ENCODE results near the gene CUEDC1. TPM values are rescaled to one million over a fixed set of nuclear protein-coding genes. Genes with fewer than 3 reads are reported as not detected.

CUEDC1 gene
- total and polyA plus RNA-seq, 2 of the 4 experiments (the other 2 are of a cell fraction) = 4.1 to 21.2 TPM

DNA sequence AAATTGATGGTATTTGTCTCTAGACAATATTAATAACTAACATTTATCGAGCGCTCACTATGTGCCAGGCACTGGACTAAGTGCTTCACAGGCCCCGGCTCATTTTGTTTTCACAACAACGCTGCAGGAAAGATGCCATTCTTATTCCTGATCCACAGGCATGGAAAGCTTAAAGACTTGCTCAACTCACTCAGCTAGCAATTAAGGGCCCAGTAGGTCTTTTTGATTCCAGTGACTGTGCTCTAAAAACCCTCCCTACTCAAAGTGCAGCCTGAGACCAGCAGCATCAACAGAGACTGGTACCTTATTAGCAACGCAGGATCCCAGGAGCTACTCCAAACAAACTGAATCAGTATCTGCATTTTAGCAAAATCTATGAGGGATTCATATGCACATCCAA lies 35.3 kb downstream of the CUEDC1 start:
- H2AFZ ChIP-seq (replicated peaks; ENCODE audit: low read length, poor library complexity) = no peak overlapping the region
- no peak overlapping the region; the same call in none of the 2 replicates for H2BK20ac ChIP-seq (ENCODE audit: low read depth, low read length)
- H4K91ac ChIP-seq (ENCODE audit: insufficient read depth, low read depth, low read length) = no peak overlapping the region
- WGBS, 2 experiments (ENCODE audit: extremely low coverage in 2 of 2, insufficient read length in 1 of 2) = 43% methylated on average over 1 of the region's 5 CpGs; no CpG with 5 or more reads in 1 of the 2 experiments
- H3K14ac ChIP-seq (replicated peaks; ENCODE audit: low read depth, low read length) = no peak overlapping the region
- no peak overlapping the region for H3K18ac ChIP-seq (ENCODE audit: low read depth, low read length)
- H2AK9ac ChIP-seq (replicated peaks; ENCODE audit: low read depth, low read length, poor library complexity) = no peak overlapping the region
- H3K23ac ChIP-seq (ENCODE audit: low read depth, low read length) = no peak overlapping the region
- no peak overlapping the region for H4K5ac ChIP-seq (ENCODE audit: low read depth, low read length)
- CTCF ChIA-PET = no interaction called here
- in situ Hi-C loops (cut with MboI; ENCODE audit: low sequenced_read_pairs) (no loop called here), intact Hi-C loops (cut with micrococcal nuclease) (no loop called here), dilution Hi-C loops (cut with HindIII; ENCODE audit: low sequenced_read_pairs, unreplicated experiment) (no loop called here)
- no peak overlapping the region for H4K8ac ChIP-seq (ENCODE audit: low read depth in 2 of 2, low read length in 2 of 2)
- H2BK5ac ChIP-seq (ENCODE audit: low read depth, low read length, poor library complexity, severe bottlenecking) = no peak overlapping the region
- H3K56ac ChIP-seq (ENCODE audit: extremely low read depth, insufficient read depth, low read length) = no peak overlapping the region
- H3K79me1 ChIP-seq (ENCODE audit: low read depth in 1 of 2, low read length in 2 of 2) = peaks cover 57 to 87% of the 10 kb centered on the region in 2 experiments
- no peak for DNase-seq
- H4K20me1 ChIP-seq (ENCODE audit: insufficient read depth, low read length) = peaks cover 1% of the 10 kb centered on the region; the same call in 1 of the 2 replicates
- H2BK15ac ChIP-seq (ENCODE audit: low read depth, low read length) = no peak overlapping the region
- peaks cover 19% of the 10 kb centered on the region for H3K9me1 ChIP-seq (ENCODE audit: insufficient read depth, low read length)
- peaks cover 5% of the 10 kb centered on the region; the same call in 1 of the 2 replicates for H3K36me3 ChIP-seq (ENCODE audit: control insufficient read depth, insufficient read depth, low read length)
- no peak overlapping the region for H3K4ac ChIP-seq (ENCODE audit: low read depth, low read length)
- no peak overlapping the region for H2AK5ac ChIP-seq (ENCODE audit: low read depth, low read length)
- no peak overlapping the region for H3K4me3 ChIP-seq (ENCODE audit: insufficient read depth, low read depth, low read length)
- H3K4me2 ChIP-seq (ENCODE audit: low read depth, low read length) = no peak overlapping the region
- no peak overlapping the region for H3K27ac ChIP-seq (ENCODE audit: insufficient read depth, low read length)
- H2BK120ac ChIP-seq (ENCODE audit: low read depth, low read length) = no peak overlapping the region
- H3K9ac ChIP-seq (ENCODE audit: low read depth, low read length) = no peak overlapping the region
- TF ChIP-seq POLR2A (IDR thresholded peaks at IDR 0.05; ENCODE audit: low read depth, low read length) (no peak), CHD1 (IDR thresholded peaks at IDR 0.05; ENCODE audit: low read depth, low read length) (no peak), MAFK (IDR thresholded peaks at IDR 0.05; ENCODE audit: low read depth, low read length) (no peak)
- TF ChIP-seq, protein P1, sequence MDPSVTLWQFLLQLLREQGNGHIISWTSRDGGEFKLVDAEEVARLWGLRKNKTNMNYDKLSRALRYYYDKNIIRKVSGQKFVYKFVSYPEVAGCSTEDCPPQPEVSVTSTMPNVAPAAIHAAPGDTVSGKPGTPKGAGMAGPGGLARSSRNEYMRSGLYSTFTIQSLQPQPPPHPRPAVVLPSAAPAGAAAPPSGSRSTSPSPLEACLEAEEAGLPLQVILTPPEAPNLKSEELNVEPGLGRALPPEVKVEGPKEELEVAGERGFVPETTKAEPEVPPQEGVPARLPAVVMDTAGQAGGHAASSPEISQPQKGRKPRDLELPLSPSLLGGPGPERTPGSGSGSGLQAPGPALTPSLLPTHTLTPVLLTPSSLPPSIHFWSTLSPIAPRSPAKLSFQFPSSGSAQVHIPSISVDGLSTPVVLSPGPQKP (IDR thresholded peaks at IDR 0.05; ENCODE audit: borderline replicate concordance, low read depth, low read length) = no peak
- no peaks in the 10 kb centered on the region for H3K27me3 ChIP-seq (ENCODE audit: control insufficient read depth, insufficient read depth, low read length)
- peaks cover 26% of the 10 kb centered on the region for H3K4me1 ChIP-seq (ENCODE audit: control insufficient read depth, insufficient read depth, low read length)
- ATAC-seq (ENCODE audit: low read depth) = no peak
- H3K9me3 ChIP-seq (ENCODE audit: control insufficient read depth, insufficient read depth, low read length) = no peaks in the 10 kb centered on the region
- BruUV-seq (replicated peaks) = no TSS peak
- POLR2A ChIA-PET (ENCODE audit: unreplicated experiment) = no interaction called here

Measured in IMR-90 (cell line).